Urothelium cell line (cell line): Measurements from ENCODE around the gene RAB31.

Experiments used
- DNase-seq: peaks from one replicate; pipeline ENCODE4 v3.0.0; 2011; ENCODE audit warnings: low spot score, mixed read lengths
- FAIRE-seq: peaks from 2 replicates; lab custom pipeline; 2011; peaks lifted over from hg19 to GRCh38; lab: Jason Lieb, UNC

RAB31 gene

GRCh38 chr18:9831036-9831722 lies 123.1 kb downstream of the RAB31 start:
- FAIRE-seq = peak; percentile 46
- no peak for DNase-seq

- DNase-seq (no peak), FAIRE-seq (no peak)
These were observed 123.7 kb downstream of the RAB31 start for GRCh38 chr18:9831723-9832199.

GRCh38 chr18:9832871-9833270 lies 124.8 kb downstream of the RAB31 start:
- no peak for DNase-seq
- FAIRE-seq = no peak

- no peak for FAIRE-seq
These were observed 126.5 kb downstream of the RAB31 start for GRCh38 chr18:9834551-9834950.

GRCh38 chr18:9835113-9835755 lies 127.1 kb downstream of the RAB31 start:
- FAIRE-seq (no peak), DNase-seq (no peak)

More at GRCh38 chr18:9834551-9834950, 126.5 kb downstream of the RAB31 start:
- no peak for DNase-seq

- FAIRE-seq (peak; percentile 35), DNase-seq (no peak)
These were observed 127.7 kb downstream of the RAB31 start for GRCh38 chr18:9835825-9836224.

GRCh38 chr18:9838144-9838877 lies 130.2 kb downstream of the RAB31 start:
- DNase-seq (no peak), FAIRE-seq (peak; percentile 75)

- DNase-seq (no peak), FAIRE-seq (no peak)
These were observed 131.1 kb downstream of the RAB31 start for GRCh38 chr18:9839211-9839610.

GRCh38 chr18:9839853-9840252 lies 131.8 kb downstream of the RAB31 start:
- FAIRE-seq (peak; percentile 5), DNase-seq (no peak)

GRCh38 chr18:9841752-9842151 lies 133.7 kb downstream of the RAB31 start:
- FAIRE-seq = no peak
- DNase-seq = no peak

GRCh38 chr18:9842448-9842847 lies 134.3 kb downstream of the RAB31 start:
- FAIRE-seq (no peak), DNase-seq (no peak)

GRCh38 chr18:9845256-9845655 lies 137.2 kb downstream of the RAB31 start:
- FAIRE-seq (no peak), DNase-seq (no peak)

- FAIRE-seq (no peak), DNase-seq (no peak)
These were observed 138.2 kb downstream of the RAB31 start for GRCh38 chr18:9846162-9846925.

GRCh38 chr18:9848170-9848879 lies 140.2 kb downstream of the RAB31 start:
- no peak for FAIRE-seq
- no peak for DNase-seq

- DNase-seq (no peak), FAIRE-seq (no peak)
These were observed 141.5 kb downstream of the RAB31 start for GRCh38 chr18:9849407-9850283.

GRCh38 chr18:9850309-9850708 lies 142.2 kb downstream of the RAB31 start:
- DNase-seq (no peak), FAIRE-seq (no peak)

- DNase-seq = no peak
- no peak for FAIRE-seq
These were observed 143.4 kb downstream of the RAB31 start for GRCh38 chr18:9851511-9851910.

- DNase-seq (no peak), FAIRE-seq (no peak)
These were observed 144.4 kb downstream of the RAB31 start for GRCh38 chr18:9852266-9853081.
